PC-9 (cell line): ENCODE data around the gene PRKRA. TPM values are rescaled to one million over a fixed set of nuclear protein-coding genes. Genes with fewer than 3 reads are reported as not detected.
A peak's percentile ranks its signal among the peaks of the same experiment; 100 is the strongest.

ENCODE experiments used
- BruUV-seq: library from RNA; stranded (reverse); fragments of 400-500 nt; replicated peaks from 2 replicates; lab custom pipeline; 2021; lab: Mats Ljungman, UMichigan
- CTCF ChIA-PET: fragments of 300-600 bp; sonication (Branson Sonifier 250); formaldehyde crosslinking; loops from one replicate; lab custom pipeline; 2022; ENCODE audit warnings: antibody characterized with exemption; lab: Charles Lee
- POLR2A ChIA-PET: fragments of 300-600 bp; sonication (Branson Sonifier 250); formaldehyde crosslinking; loops from one replicate; lab custom pipeline; 2022; ENCODE audit warnings: antibody characterized with exemption; ENCODE audit not compliant: unreplicated experiment; lab: Charles Lee
- DNase-seq, 2 experiments: peaks; one replicate each; pipeline versions ENCODE4 v3.0.0 to v3.0.0-alpha.2; 2015 to 2022; ENCODE audit warnings: mixed read lengths in 1 of 2
- H2AFZ ChIP-seq: fragments of 200-600 bp; sonication (generic); 2 replicates; pipeline ENCODE4 v1.8.1; 2017; ENCODE audit warnings: antibody characterized with exemption
- H3F3A ChIP-seq: fragments of 200-600 bp; sonication (generic); 2 replicates; pipeline ENCODE4 v1.8.1; 2017; ENCODE audit warnings: antibody characterized with exemption, mild to moderate bottlenecking, low read depth; ENCODE audit not compliant: insufficient read depth
- H3K27ac ChIP-seq: fragments of 200-600 bp; sonication (generic); 2 replicates; pipeline ENCODE4 v1.6.1; 2016; ENCODE audit warnings: mixed run types
- H3K27me3 ChIP-seq: fragments of 200-600 bp; sonication (generic); 2 replicates; pipeline ENCODE4 v1.6.1; 2016; ENCODE audit warnings: low read depth, mixed run types; ENCODE audit not compliant: insufficient read depth
- H3K36me3 ChIP-seq: fragments of 200-600 bp; sonication (generic); 2 replicates; pipeline ENCODE4 v1.6.1; 2016; ENCODE audit warnings: low read depth, mixed run types
- H3K4me1 ChIP-seq: fragments of 200-600 bp; sonication (generic); replicated peaks from 2 replicates; pipeline ENCODE4 v1.6.1; 2016; ENCODE audit warnings: mixed run types; ENCODE audit not compliant: insufficient read depth
- H3K4me2 ChIP-seq: fragments of 200-600 bp; sonication (generic); 2 replicates; pipeline ENCODE4 v1.6.1; 2017; ENCODE audit warnings: mixed run types
- H3K4me3 ChIP-seq: fragments of 200-600 bp; sonication (generic); 2 replicates; pipeline ENCODE4 v1.6.1; 2016; ENCODE audit warnings: mixed run types
- H3K79me2 ChIP-seq: fragments of 200-600 bp; sonication (generic); 2 replicates; pipeline ENCODE4 v1.6.1; 2017; ENCODE audit warnings: low read depth, mixed run types
- H3K9me2 ChIP-seq: fragments of 200-600 bp; sonication (generic); 2 replicates; pipeline ENCODE4 v1.8.1; 2017; ENCODE audit warnings: mild to moderate bottlenecking; ENCODE audit not compliant: insufficient read depth
- H3K9me3 ChIP-seq: fragments of 200-600 bp; sonication (generic); 2 replicates; pipeline ENCODE4 v1.8.1; 2016; ENCODE audit warnings: low read depth; ENCODE audit not compliant: insufficient read depth
- H4K20me1 ChIP-seq: fragments of 200-600 bp; sonication (generic); 2 replicates; pipeline ENCODE4 v1.8.1; 2017; ENCODE audit not compliant: insufficient read depth
- EZH2 ChIP-seq: fragments of 200-600 bp; sonication (generic); IDR thresholded peaks from 2 replicates; pipeline ENCODE4 v1.8.0; 2017; ENCODE audit warnings: antibody characterized with exemption, low read depth
- intact Hi-C: fragments of 100-400 bp; cut with micrococcal nuclease; formaldehyde crosslinking; loops from one replicate; pipeline ENCODE4 v1.10.0; 2022; ENCODE audit not compliant: unreplicated experiment
- total RNA-seq: library from RNA; stranded (reverse); gene quantifications from 2 replicates; pipeline ENCODE4 v1.2.3, GENCODE V29; 2021
- TF ChIP-seq, protein P1 (sequence below): fragments of 200-600 bp; sonication (generic); conservative IDR thresholded peaks from 2 replicates; pipeline ENCODE4 v1.6.1; 2017; ENCODE audit warnings: mixed run types, antibody characterized with exemption, mild to moderate bottlenecking, moderate library complexity

The PRKRA gene
- total RNA-seq, 1 experiment from 2014 or later = 93.3 TPM

DNA sequence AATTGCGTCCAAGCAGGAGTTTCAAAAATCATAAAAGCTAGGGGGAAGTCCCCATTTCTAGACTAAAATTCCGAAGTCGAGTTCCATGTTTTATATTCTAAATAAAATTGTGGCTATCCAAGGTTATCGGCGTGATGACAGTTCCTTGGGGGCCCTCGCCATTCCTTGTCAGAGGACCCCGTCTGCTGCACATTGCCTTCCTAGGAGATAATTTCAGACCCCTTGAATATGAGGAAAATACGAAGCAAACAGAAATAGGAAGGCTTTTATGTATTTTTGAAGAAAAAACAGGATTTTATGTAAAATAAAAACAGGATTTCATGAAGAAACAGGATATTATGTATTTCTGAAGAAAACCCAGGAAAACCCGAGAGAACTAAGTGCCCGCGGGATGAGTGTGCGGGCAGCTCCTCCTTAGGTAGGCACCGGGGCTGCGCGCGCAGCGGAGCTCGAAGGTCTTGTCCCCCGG, 28.8 kb upstream of the PRKRA start:
- DNase-seq = no peak
- peak overlapping the region; percentile 33 for H3K27ac ChIP-seq
- ChIA-PET POLR2A (interaction anchor here (0.6 to 1.0 kb wide), 3 partner anchors 29 to 216 kb away, joined by 3 to 8 read pairs (median 6); partner anchors contain the start of genes PJVK and PRKRA), CTCF (interaction anchor here (0.6 to 1.0 kb wide), 2 partner anchors 61 to 131 kb away, joined by 3 read pairs; no protein-coding TSS in a partner anchor)
- H2AFZ ChIP-seq = peak overlapping the region; percentile 100
- peaks cover 15% of the 10 kb centered on the region for H3F3A ChIP-seq
- no peak for TF ChIP-seq EZH2
- TF ChIP-seq, protein P1, sequence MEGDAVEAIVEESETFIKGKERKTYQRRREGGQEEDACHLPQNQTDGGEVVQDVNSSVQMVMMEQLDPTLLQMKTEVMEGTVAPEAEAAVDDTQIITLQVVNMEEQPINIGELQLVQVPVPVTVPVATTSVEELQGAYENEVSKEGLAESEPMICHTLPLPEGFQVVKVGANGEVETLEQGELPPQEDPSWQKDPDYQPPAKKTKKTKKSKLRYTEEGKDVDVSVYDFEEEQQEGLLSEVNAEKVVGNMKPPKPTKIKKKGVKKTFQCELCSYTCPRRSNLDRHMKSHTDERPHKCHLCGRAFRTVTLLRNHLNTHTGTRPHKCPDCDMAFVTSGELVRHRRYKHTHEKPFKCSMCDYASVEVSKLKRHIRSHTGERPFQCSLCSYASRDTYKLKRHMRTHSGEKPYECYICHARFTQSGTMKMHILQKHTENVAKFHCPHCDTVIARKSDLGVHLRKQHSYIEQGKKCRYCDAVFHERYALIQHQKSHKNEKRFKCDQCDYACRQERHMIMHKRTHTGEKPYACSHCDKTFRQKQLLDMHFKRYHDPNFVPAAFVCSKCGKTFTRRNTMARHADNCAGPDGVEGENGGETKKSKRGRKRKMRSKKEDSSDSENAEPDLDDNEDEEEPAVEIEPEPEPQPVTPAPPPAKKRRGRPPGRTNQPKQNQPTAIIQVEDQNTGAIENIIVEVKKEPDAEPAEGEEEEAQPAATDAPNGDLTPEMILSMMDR = no peak
- H3K9me3 ChIP-seq = no peaks in the 10 kb centered on the region
- H4K20me1 ChIP-seq = peaks cover 34% of the 10 kb centered on the region
- no peaks in the 10 kb centered on the region for H3K27me3 ChIP-seq
- peaks cover 43% of the 10 kb centered on the region for H3K79me2 ChIP-seq
- BruUV-seq = TSS peak; percentile 26
- H3K4me1 ChIP-seq = peaks cover 55% of the 10 kb centered on the region
- H3K36me3 ChIP-seq = no peaks in the 10 kb centered on the region
- intact Hi-C loops = loop anchor here (1.0 to 5.0 kb wide), 5 partner anchors 44 to 435 kb away; partner anchors contain the start of gene RBM45
- no peaks in the 10 kb centered on the region for H3K9me2 ChIP-seq
- peak overlapping the region; percentile 96 for H3K4me2 ChIP-seq
- peak overlapping the region; percentile 77 for H3K4me3 ChIP-seq

- Histone ChIP-seq H3K36me3 (no peaks in the 10 kb centered on the region), H3F3A (peaks cover 15% of the 10 kb centered on the region), H3K9me2 (no peaks in the 10 kb centered on the region), H3K4me1 (peaks cover 49% of the 10 kb centered on the region), H3K27ac (peak overlapping the region; percentile 56; the same call in 1 of the 2 replicates), H3K27me3 (no peaks in the 10 kb centered on the region), H2AFZ (peak overlapping the region; percentile 100), H3K79me2 (peaks cover 37% of the 10 kb centered on the region), H3K9me3 (no peaks in the 10 kb centered on the region), H4K20me1 (peaks cover 29% of the 10 kb centered on the region), H3K4me2 (peak overlapping the region; percentile 96), H3K4me3 (peak overlapping the region; percentile 77)
- ChIA-PET POLR2A (no interaction called here), CTCF (no interaction called here)
- intact Hi-C loops = loop anchor here (1.0 to 5.0 kb wide), 3 partner anchors 283 to 436 kb away; partner anchors contain the start of gene RBM45
- no peak for DNase-seq
- TF ChIP-seq, protein P1 = peak; percentile 54; the same call in 1 of the 2 replicates
- no peak for TF ChIP-seq EZH2
- no TSS peak for BruUV-seq
These were observed 28.3 kb upstream of the PRKRA start for GRCh38 chr2:178479275-178479616.

DNA sequence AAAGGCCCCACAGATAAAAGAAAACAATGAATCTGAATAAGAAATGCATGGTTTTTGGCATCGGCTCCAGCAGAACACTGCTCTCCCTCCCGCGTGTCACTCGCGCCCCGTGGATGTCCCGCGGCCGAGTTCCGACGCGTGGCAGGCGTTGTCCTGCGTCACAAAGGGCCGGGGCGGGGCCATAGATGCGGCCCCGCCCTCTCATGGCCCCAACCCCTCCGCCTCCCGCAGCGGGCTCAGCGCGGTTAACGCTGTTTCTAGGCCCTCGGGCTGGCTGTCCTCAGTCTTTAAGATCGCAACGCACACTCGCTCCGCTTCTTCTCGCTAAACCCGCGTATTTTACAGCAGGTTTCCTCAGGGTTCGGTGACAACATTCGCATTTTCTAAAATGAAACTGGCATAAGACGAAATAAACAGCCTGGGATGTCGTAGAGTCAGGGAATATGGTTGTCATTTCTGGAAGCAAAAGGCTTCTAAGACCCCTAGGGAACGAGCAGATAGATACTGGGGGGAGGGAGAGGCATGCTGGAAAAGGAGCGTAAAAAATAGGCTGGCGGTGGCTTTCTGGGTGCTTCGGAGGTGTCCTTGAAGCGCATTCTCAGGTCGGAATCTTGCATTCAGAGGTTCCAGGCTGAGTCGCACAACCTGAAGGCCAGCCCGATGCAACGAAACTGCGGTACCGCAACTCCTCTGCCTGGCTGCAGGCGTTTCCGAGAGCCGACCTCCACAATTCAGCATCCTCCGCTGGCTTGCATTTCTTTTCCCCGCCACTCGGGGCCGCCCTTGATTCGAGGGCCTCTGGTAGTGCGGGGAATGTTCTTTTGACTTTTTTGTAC, 27.7 kb upstream of the PRKRA start, which contains the start of gene FKBP7:
TSS of gene FKBP7 (minus strand) at position 162 of the 836 bp plus-strand sequence. CDS start at position 61, 101 bp downstream.
- CTCF ChIA-PET = no interaction called here
- intact Hi-C loops = loop anchor here (1.0 to 5.0 kb wide), 4 partner anchors 27 to 436 kb away; partner anchors contain the start of genes PJVK, PRKRA and RBM45
- Histone ChIP-seq H2AFZ (peak within 1 kb of the TSS; percentile 100), H3K4me2 (peak within 1 kb of the TSS; percentile 96), H3K36me3 (no peaks in the 10 kb centered on the region), H3K79me2 (peaks cover 32% of the 10 kb centered on the region), H3K9me3 (no peaks in the 10 kb centered on the region), H3K27me3 (no peaks in the 10 kb centered on the region), H3K4me3 (peak within 1 kb of the TSS; percentile 77), H3F3A (peaks cover 15% of the 10 kb centered on the region), H3K9me2 (no peaks in the 10 kb centered on the region), H4K20me1 (peaks cover 23% of the 10 kb centered on the region), H3K27ac (peak within 1 kb of the TSS; percentile 56), H3K4me1 (peaks cover 45% of the 10 kb centered on the region)
- DNase-seq = peak; percentile 71 to 85
- TF ChIP-seq, protein P1 = peak; percentile 87
- TF ChIP-seq EZH2 = no peak
- BruUV-seq = no TSS peak
- POLR2A ChIA-PET = no interaction called here
